ENCODE results near the gene COBL. TPM values are rescaled to one million over a fixed set of nuclear protein-coding genes. Genes with fewer than 3 reads are reported as not detected.

The COBL gene
- total and polyA plus RNA-seq, 2 of the 8 experiments (the other 6 are each of a cell fraction or from before 2014, with no cell fraction given): 13.8 to 40.4 TPM

DNA sequence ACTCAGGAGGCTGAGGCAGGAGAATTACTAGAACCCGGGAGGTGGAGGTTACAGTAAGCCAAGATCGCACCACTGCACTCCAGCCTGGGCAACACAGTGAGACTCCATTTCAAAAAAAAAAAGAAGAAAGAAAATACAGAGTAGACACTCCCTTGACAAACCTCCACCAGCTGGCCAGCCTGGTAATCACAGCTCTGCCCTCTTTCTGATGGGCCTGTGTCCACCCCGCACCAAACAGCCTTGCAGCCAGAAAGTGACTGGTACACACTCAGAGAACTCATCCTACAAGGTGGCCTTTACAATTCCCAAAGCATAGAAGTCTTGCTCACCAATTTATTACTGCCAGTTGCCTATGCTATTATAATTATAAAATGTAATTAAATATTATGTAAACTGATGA is 66.6 kb downstream of the COBL start:
- DNase-seq (ENCODE audit: low read depth in 1 of 2, low spot score in 2 of 2): no peak
- H3K79me1 ChIP-seq (ENCODE audit: low read depth, low read length): peaks cover 6% of the 10 kb centered on the region; the same call in 1 of the 2 replicates
- H3K79me2 ChIP-seq (ENCODE audit: control insufficient read depth in 1 of 2, insufficient read depth in 2 of 2, low read length in 2 of 2): peaks cover 0 to 66% of the 10 kb centered on the region in 2 experiments; a peak in 3 of 4 replicates
- no peak overlapping the region for H3K4me2 ChIP-seq (ENCODE audit: insufficient read depth in 1 of 2, low read depth in 2 of 2, low read length in 2 of 2)
- no peak overlapping the region for H3K14ac ChIP-seq (ENCODE audit: insufficient read length)
- H3K27ac ChIP-seq (ENCODE audit: low read depth, low read length): no peak overlapping the region
- peaks cover 0 to 3% of the 10 kb centered on the region in 2 experiments for H4K20me1 ChIP-seq (replicated peaks in 1 of 2; ENCODE audit: control insufficient read depth in 1 of 2, insufficient read depth in 2 of 2, low read length in 2 of 2)
- H2AK5ac ChIP-seq (ENCODE audit: low read depth, low read length): no peak overlapping the region
- TF ChIP-seq, protein P1, sequence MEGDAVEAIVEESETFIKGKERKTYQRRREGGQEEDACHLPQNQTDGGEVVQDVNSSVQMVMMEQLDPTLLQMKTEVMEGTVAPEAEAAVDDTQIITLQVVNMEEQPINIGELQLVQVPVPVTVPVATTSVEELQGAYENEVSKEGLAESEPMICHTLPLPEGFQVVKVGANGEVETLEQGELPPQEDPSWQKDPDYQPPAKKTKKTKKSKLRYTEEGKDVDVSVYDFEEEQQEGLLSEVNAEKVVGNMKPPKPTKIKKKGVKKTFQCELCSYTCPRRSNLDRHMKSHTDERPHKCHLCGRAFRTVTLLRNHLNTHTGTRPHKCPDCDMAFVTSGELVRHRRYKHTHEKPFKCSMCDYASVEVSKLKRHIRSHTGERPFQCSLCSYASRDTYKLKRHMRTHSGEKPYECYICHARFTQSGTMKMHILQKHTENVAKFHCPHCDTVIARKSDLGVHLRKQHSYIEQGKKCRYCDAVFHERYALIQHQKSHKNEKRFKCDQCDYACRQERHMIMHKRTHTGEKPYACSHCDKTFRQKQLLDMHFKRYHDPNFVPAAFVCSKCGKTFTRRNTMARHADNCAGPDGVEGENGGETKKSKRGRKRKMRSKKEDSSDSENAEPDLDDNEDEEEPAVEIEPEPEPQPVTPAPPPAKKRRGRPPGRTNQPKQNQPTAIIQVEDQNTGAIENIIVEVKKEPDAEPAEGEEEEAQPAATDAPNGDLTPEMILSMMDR (IDR thresholded peaks at IDR 0.05; ENCODE audit: control extremely low read depth in 1 of 3, insufficient read depth in 1 of 3, low read depth in 1 of 3, low read length in 3 of 3): peak in 1 of 3 experiments; percentile 1; a peak in 1 of 4 replicates
- no peak for TF ChIP-seq SRF (IDR thresholded peaks at IDR 0.05; ENCODE audit: low read depth, low read length)
- FAIRE-seq: no peak
- no peak overlapping the region for H2AFZ ChIP-seq (ENCODE audit: low read length)
- ChIA-PET CTCF (ENCODE audit: partially characterized antibody) (interaction anchor here (0.8 to 1.7 kb wide), 5 partner anchors 12 to 104 kb away, joined by 3 to 6 read pairs (median 4); no protein-coding TSS in a partner anchor), POLR2A (ENCODE audit: partially characterized antibody) (no interaction called here)
- H3K18ac ChIP-seq (ENCODE audit: extremely low read depth, low read length): no peak overlapping the region; the same call in 1 of the 2 replicates
- no peaks in the 10 kb centered on the region for H3K9me3 ChIP-seq (ENCODE audit: insufficient read depth in 2 of 2, low read depth in 1 of 2, low read length in 1 of 2)
- no peak overlapping the region for H2BK15ac ChIP-seq (ENCODE audit: low read length)
- no peaks in the 10 kb centered on the region for H3K23me2 ChIP-seq (ENCODE audit: low read depth, low read length)
- no peak overlapping the region for H2BK120ac ChIP-seq (replicated peaks; ENCODE audit: low read depth, low read length)
- no peaks in the 10 kb centered on the region for H3K36me3 ChIP-seq (ENCODE audit: control insufficient read depth in 2 of 4, insufficient read depth in 4 of 4, low read length in 3 of 4)
- 77% methylated on average over 3 of the region's 3 CpGs; no CpG with 5 or more reads in 1 of the 2 experiments for WGBS, 2 experiments (ENCODE audit: extremely low coverage in 1 of 2, insufficient coverage in 1 of 2, insufficient read length in 1 of 2, insufficient replicate concordance in 2 of 2, low coverage in 1 of 2, low lambda C conversion rate in 2 of 2, missing lambda C conversion rate in 1 of 2)
- H2BK20ac ChIP-seq (ENCODE audit: low read length): no peak overlapping the region
- H3K56ac ChIP-seq (replicated peaks; ENCODE audit: insufficient read length, low read depth, low read length): no peak overlapping the region
- H4K91ac ChIP-seq (replicated peaks; ENCODE audit: insufficient read length, low read length): no peak overlapping the region
- H3K4me3 ChIP-seq (ENCODE audit: extremely low read depth in 1 of 4, insufficient read depth in 2 of 4, low read depth in 3 of 4, low read length in 4 of 4): no peak overlapping the region
- no peaks in the 10 kb centered on the region for H3K27me3 ChIP-seq (replicated peaks in 1 of 4; ENCODE audit: control insufficient read depth in 3 of 4, extremely low read depth in 1 of 4, insufficient read depth in 3 of 4, low read length in 3 of 4)
- no peak overlapping the region for H3K9ac ChIP-seq (replicated peaks in 1 of 4; ENCODE audit: extremely low read depth in 1 of 4, low read depth in 3 of 4, low read length in 3 of 4)
- peaks cover 0 to 3% (median 0%) of the 10 kb centered on the region in 4 experiments; a peak in 2 of 7 replicates for H3K4me1 ChIP-seq (replicated peaks in 1 of 4; ENCODE audit: control insufficient read depth in 3 of 4, insufficient read depth in 4 of 4, low read length in 3 of 4)
- H4K5ac ChIP-seq (ENCODE audit: insufficient read length, low read depth, low read length): no peak overlapping the region
- H3K4ac ChIP-seq (replicated peaks; ENCODE audit: insufficient read length, low read depth, low read length): no peak overlapping the region
- H4K8ac ChIP-seq (ENCODE audit: extremely low read depth, insufficient read depth, low read length): no peak overlapping the region
- H2BK12ac ChIP-seq (ENCODE audit: low read depth, low read length): no peak overlapping the region
- no peak overlapping the region for H2BK5ac ChIP-seq (ENCODE audit: low read depth, low read length)
- no peak overlapping the region for H3K23ac ChIP-seq (ENCODE audit: insufficient read length)
